HepG2 (cell line): ENCODE results near the gene BPIFB6. TPM values are rescaled to one million over a fixed set of nuclear protein-coding genes. Genes with fewer than 3 reads are reported as not detected.
A peak's percentile ranks its signal among the peaks of the same experiment; 100 is the strongest.

Source experiments
- CENPT ChIP-seq: sonication (generic); formaldehyde crosslinking; IDR thresholded peaks from 2 replicates; pipeline ENCODE4 v1.8.0; 2022; ENCODE audit warnings: low read depth, mild to moderate bottlenecking, moderate library complexity, missing genetic modification reagents
- EED ChIP-seq: sonication (generic); formaldehyde crosslinking; IDR thresholded peaks from 2 replicates; pipeline ENCODE4 v1.5.0; 2020; ENCODE audit warnings: mild to moderate bottlenecking, missing genetic modification reagents
- EP300 ChIP-seq, 3 experiments: sonication (generic) in 1 of 3; formaldehyde crosslinking in 1 of 3; IDR thresholded peaks; 2 replicates each; pipeline versions ENCODE4 v1.5.1 to v1.6.1; 2011 to 2020; ENCODE audit warnings: low read depth in 2 of 3, low read length in 2 of 3, borderline replicate concordance in 1 of 3, improper control_type of control experiment in 1 of 3, mild to moderate bottlenecking in 1 of 3, missing genetic modification reagents in 1 of 3, moderate library complexity in 1 of 3
- FOXC1 ChIP-seq: sonication (generic); formaldehyde crosslinking; IDR thresholded peaks from 2 replicates; pipeline ENCODE4 v1.8.0; 2022; ENCODE audit warnings: mild to moderate bottlenecking, missing genetic modification reagents, borderline replicate concordance
- FOXO1 ChIP-seq: sonication (generic); formaldehyde crosslinking; IDR thresholded peaks from 2 replicates; pipeline ENCODE4 v1.4.0; 2020; ENCODE audit warnings: missing genetic modification reagents
- FOXP1 ChIP-seq, 2 experiments: fragments of 450-650 bp in 1 of 2; IDR thresholded peaks; 2 replicates each; pipeline ENCODE4 v1.6.1; 2017 to 2018; ENCODE audit warnings: antibody characterized with exemption in 1 of 2
- GATAD2A ChIP-seq: IDR thresholded peaks from 2 replicates; pipeline ENCODE4 v1.6.1; 2016
- HMGXB4 ChIP-seq, 2 experiments: sonication (generic) in 1 of 2; formaldehyde crosslinking in 1 of 2; IDR thresholded peaks; 2 replicates each; pipeline versions ENCODE4 v1.4.0 to v1.6.1; 2018 to 2020; ENCODE audit warnings: missing genetic modification reagents in 2 of 2, borderline replicate concordance in 1 of 2, low read depth in 1 of 2, mild to moderate bottlenecking in 1 of 2, missing biosample characterization in 1 of 2
- HNF1B ChIP-seq: sonication (generic); formaldehyde crosslinking; IDR thresholded peaks from 2 replicates; pipeline ENCODE4 v1.5.1; 2020; ENCODE audit warnings: mild to moderate bottlenecking, moderate library complexity, missing genetic modification reagents
- HOXA3 ChIP-seq: sonication (generic); formaldehyde crosslinking; IDR thresholded peaks from 2 replicates; pipeline ENCODE4 v1.5.0; 2020; ENCODE audit warnings: missing genetic modification reagents
- KAT7 ChIP-seq: IDR thresholded peaks from 2 replicates; pipeline ENCODE4 v1.6.1; 2018; ENCODE audit warnings: borderline replicate concordance, missing compliant biosample characterization
- MAFG ChIP-seq: sonication (generic); formaldehyde crosslinking; IDR thresholded peaks from 2 replicates; pipeline ENCODE4 v1.5.1; 2020; ENCODE audit warnings: mild to moderate bottlenecking, missing genetic modification reagents
- MIER3 ChIP-seq: IDR thresholded peaks from 2 replicates; pipeline ENCODE4 v1.6.1; 2016; ENCODE audit warnings: missing compliant biosample characterization, borderline replicate concordance
- NFRKB ChIP-seq: fragments of 450-650 bp; IDR thresholded peaks from 2 replicates; pipeline ENCODE4 v1.6.1; 2017
- RBM39 ChIP-seq: fragments of 200-400 bp; formaldehyde crosslinking; IDR thresholded peaks from one replicate; pipeline ENCODE4 v1.6.1; 2018; ENCODE audit warnings: antibody characterized with exemption, mild to moderate bottlenecking, low read depth, low read length; ENCODE audit not compliant: poor library complexity, severe bottlenecking
- SMAD3 ChIP-seq: sonication (generic); formaldehyde crosslinking; IDR thresholded peaks from 2 replicates; pipeline ENCODE4 v1.4.0; 2020; ENCODE audit warnings: missing genetic modification reagents
- TCF12 ChIP-seq, 2 experiments: fragments of 450-650 bp in 1 of 2; sonication (generic) in 1 of 2; formaldehyde crosslinking in 1 of 2; IDR thresholded peaks; 2 replicates each; pipeline versions ENCODE4 v1.6.1 to v1.8.0; 2017 to 2022; ENCODE audit warnings: antibody characterized with exemption in 1 of 2, mild to moderate bottlenecking in 1 of 2, missing genetic modification reagents in 1 of 2, moderate library complexity in 1 of 2
- TSC22D2 ChIP-seq: sonication (generic); formaldehyde crosslinking; IDR thresholded peaks from 2 replicates; pipeline ENCODE4 v1.5.1; 2020; ENCODE audit warnings: missing genetic modification reagents, mild to moderate bottlenecking, borderline replicate concordance
- U2AF1 ChIP-seq: fragments of 200-400 bp; formaldehyde crosslinking; optimal IDR thresholded peaks from 2 replicates; pipeline ENCODE3; 2017; ENCODE audit warnings: mild to moderate bottlenecking, low read depth, low read length
- XBP1 ChIP-seq: sonication (generic); formaldehyde crosslinking; IDR thresholded peaks from 2 replicates; pipeline ENCODE4 v1.5.0; 2020; ENCODE audit warnings: missing genetic modification reagents
- ZBTB20 ChIP-seq: sonication (generic); formaldehyde crosslinking; IDR thresholded peaks from 2 replicates; pipeline ENCODE4 v1.8.1; 2023; ENCODE audit warnings: missing genetic modification reagents, low read depth, mild to moderate bottlenecking, borderline replicate concordance
- ZNF331 ChIP-seq: sonication (generic); formaldehyde crosslinking; IDR thresholded peaks from 2 replicates; pipeline ENCODE4 v1.4.0; 2020; ENCODE audit warnings: missing genetic modification reagents
- ZNF354B ChIP-seq: sonication (generic); formaldehyde crosslinking; IDR thresholded peaks from 2 replicates; pipeline ENCODE4 v1.8.0; 2022; ENCODE audit warnings: mild to moderate bottlenecking, missing genetic modification reagents
- ZNF629 ChIP-seq: sonication (generic); formaldehyde crosslinking; conservative IDR thresholded peaks from 2 replicates; pipeline ENCODE4 v1.5.0; 2020; ENCODE audit warnings: missing genetic modification reagents
- ZNF672 ChIP-seq: sonication (generic); formaldehyde crosslinking; IDR thresholded peaks from 2 replicates; pipeline ENCODE4 v1.8.1; 2022; ENCODE audit warnings: missing genetic modification reagents
- polyA plus RNA-seq, 8 experiments: library from polyadenylated mRNA; depleted of rRNA in 3 of 8; stranded (reverse) in 7 of 8; unstranded in 1 of 8; fragments of >200 nt; fragmentation: Illumina TruSeq in 4 of 8; extraction: Trizol in 4 of 8; gene quantifications; 2 replicates each; pipeline versions ENCODE4 v1.2.1 to v1.2.3, GENCODE V29; 2011 to 2016; ENCODE audit warnings: low read depth in 4 of 8, missing spikeins in 1 of 8, mixed read lengths in 1 of 8; ENCODE audit not compliant: insufficient read depth in 1 of 8
- total RNA-seq, 5 experiments: library from RNA; depleted of rRNA; stranded (reverse); fragments of >200 nt; fragmentation: Illumina TruSeq; extraction: Trizol; gene quantifications; 2 replicates each; pipeline ENCODE4 v1.2.3, GENCODE V29; 2016; ENCODE audit warnings: low read depth in 1 of 5

Gene BPIFB6
- total and polyA plus RNA-seq, 2 of the 13 experiments (the other 11 are each of a cell fraction or from before 2014, with no cell fraction given), result 0.13 to 1.7 TPM

DNA sequence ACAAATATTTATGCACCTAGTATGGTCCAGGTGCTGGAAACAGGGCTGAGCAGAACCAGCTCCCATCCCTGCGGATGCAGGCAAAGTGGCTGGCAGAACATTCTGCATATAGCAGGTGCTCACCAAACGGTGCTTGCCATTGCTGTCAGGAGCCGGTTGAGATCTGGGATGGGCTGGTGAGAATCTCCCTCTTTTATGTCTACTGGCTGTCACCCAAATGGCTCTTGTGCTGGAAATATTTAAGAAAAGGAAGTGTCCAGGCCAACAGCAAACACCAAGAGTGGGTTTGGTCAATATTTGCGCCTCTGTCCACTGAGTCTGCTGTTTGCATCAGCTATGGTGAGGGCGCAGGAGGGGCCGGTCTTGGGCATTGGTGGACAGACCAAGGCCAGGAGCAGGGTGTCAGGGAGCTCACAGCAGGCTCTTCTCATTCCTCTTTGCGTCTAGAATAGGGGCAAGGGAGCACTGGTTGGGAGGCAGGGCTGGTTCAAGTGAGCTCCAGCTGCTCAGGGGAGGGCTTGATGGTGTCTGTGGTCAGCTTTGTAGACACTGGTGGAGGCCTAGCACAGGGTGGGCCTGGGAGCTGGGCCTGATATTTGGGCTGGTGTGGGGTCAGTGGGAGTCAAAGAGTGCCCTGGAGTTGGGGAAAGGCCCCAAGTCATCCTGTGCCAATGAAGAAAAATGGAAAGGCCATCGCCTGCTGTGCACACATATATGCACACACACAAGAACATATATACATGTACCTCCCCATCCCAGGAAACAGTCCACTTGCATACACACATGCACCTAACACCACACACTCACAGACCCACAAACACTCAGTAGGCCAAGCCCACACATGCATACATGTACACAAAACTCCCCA lies 25.3 kb upstream of the BPIFB6 start (continued):
- no peak for TF ChIP-seq FOXP1 (IDR thresholded peaks at IDR 0.05)
- peak; percentile 93 for TF ChIP-seq FOXP1 (CRISPR knock-in tag; IDR thresholded peaks at IDR 0.05)
- peak; percentile 99 for TF ChIP-seq GATAD2A (CRISPR knock-in tag)
- TF ChIP-seq TSC22D2 (CRISPR knock-in tag), result peak; percentile 49; the same call in 1 of the 2 replicates
- peak; percentile 50; the same call in 1 of the 2 replicates for TF ChIP-seq ZNF629 (CRISPR knock-in tag)
- TF ChIP-seq EP300 (IDR thresholded peaks at IDR 0.05; ENCODE audit: low read depth in 2 of 2, low read length in 2 of 2), result peak in 1 of 2 experiments; percentile 97; a peak in 2 of 4 replicates
- peak; percentile 96 for TF ChIP-seq EP300 (CRISPR knock-in tag; IDR thresholded peaks at IDR 0.05; ENCODE audit: borderline replicate concordance)
- TF ChIP-seq NFRKB, result no peak
- no peak for TF ChIP-seq TCF12 (IDR thresholded peaks at IDR 0.05)
- peak; percentile 11; the same call in 1 of the 2 replicates for TF ChIP-seq TCF12 (CRISPR knock-in tag; IDR thresholded peaks at IDR 0.05)
- TF ChIP-seq RBM39, result peak; percentile 65
- TF ChIP-seq HMGXB4 (CRISPR knock-in tag; IDR thresholded peaks at IDR 0.05; ENCODE audit: borderline replicate concordance in 1 of 2, low read depth in 1 of 2), result peak in 1 of 2 experiments; percentile 75; a peak in 3 of 4 replicates
- peak; percentile 97; the same call in 1 of the 2 replicates for TF ChIP-seq MIER3 (CRISPR knock-in tag)
- TF ChIP-seq EED (CRISPR knock-in tag), result peak; percentile 19; the same call in 1 of the 2 replicates
- TF ChIP-seq FOXO1 (CRISPR knock-in tag), result peak; percentile 98
- TF ChIP-seq FOXC1 (CRISPR knock-in tag), result peak; percentile 64; the same call in 1 of the 2 replicates
- peak; percentile 91 for TF ChIP-seq HOXA3 (CRISPR knock-in tag)
- TF ChIP-seq KAT7, result peak; percentile 90
- TF ChIP-seq ZNF672 (CRISPR knock-in tag), result no peak
- peak; percentile 92; the same call in 1 of the 2 replicates for TF ChIP-seq SMAD3
- TF ChIP-seq U2AF1, result peak; percentile 56
- TF ChIP-seq XBP1 (CRISPR knock-in tag), result 0 out of 2 replicates have a peak, but pooled peaks have one; percentile 36
- TF ChIP-seq CENPT (CRISPR knock-in tag), result 0 out of 2 replicates have a peak, but pooled peaks have one; percentile 71
- no peak for TF ChIP-seq ZNF354B (CRISPR knock-in tag)
- peak; percentile 97; the same call in 1 of the 2 replicates for TF ChIP-seq ZBTB20
- peak; percentile 88 for TF ChIP-seq HNF1B (CRISPR knock-in tag)
- no peak for TF ChIP-seq MAFG (CRISPR knock-in tag)
- TF ChIP-seq ZNF331 (CRISPR knock-in tag), result peak; percentile 96
